Activated CD8-positive, alpha-beta memory T cell treated with anti-CD3 and anti-CD28 coated beads, Interleukin-2, amount 50 U/mL, for 4 hours (primary cell): ENCODE results near the gene PSENEN.
"Not testable (repeated sequence)": the region's sequence is repeated elsewhere in the genome, so short reads cannot be mapped to it uniquely, and the experiment has no call there.

Source experiments
- DNase-seq: peaks from one replicate; pipeline ENCODE4 v3.0.0-alpha.2; 2020

The PSENEN gene

DNA sequence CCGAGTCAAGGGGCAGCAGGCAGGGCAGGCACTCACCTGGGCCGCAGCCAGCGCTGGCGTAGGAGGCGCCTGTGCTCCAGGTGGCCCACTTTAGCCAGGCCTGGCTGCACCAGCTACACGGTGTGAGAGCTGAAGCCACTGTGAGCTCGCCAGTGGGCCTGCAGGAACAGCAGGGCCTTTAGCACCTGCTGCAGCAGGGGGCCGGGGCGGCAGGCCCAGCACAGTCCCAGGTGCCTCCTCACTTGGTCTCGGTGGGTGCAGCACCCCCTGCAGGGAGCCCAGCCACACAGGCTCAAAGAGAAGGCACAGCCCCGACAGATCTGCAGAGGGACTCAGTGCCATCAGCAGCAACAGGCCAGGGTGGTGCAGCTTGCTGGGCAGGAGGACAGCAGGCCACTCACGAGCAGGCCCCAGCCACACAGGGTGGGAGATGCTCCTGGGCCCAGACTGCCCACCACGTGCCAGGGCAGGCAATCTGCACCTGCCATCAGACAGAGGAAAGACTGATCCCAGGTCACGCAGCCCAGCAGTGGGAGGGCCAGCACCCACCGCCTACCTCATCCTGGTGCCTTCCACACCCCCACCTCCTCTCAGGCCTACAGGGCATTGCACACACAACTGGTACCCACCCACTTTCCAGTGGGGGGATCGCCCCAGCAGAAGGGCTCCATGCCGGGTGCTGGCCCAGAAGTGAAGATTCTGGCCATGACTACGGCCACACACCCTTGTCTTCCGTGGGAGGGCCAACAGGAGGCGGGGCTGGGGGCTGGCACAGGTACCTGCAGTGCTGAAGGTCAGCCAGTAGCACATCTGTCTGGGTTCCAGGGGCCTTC lies 45.7 kb downstream of the PSENEN start:
- no peak for DNase-seq

DNA sequence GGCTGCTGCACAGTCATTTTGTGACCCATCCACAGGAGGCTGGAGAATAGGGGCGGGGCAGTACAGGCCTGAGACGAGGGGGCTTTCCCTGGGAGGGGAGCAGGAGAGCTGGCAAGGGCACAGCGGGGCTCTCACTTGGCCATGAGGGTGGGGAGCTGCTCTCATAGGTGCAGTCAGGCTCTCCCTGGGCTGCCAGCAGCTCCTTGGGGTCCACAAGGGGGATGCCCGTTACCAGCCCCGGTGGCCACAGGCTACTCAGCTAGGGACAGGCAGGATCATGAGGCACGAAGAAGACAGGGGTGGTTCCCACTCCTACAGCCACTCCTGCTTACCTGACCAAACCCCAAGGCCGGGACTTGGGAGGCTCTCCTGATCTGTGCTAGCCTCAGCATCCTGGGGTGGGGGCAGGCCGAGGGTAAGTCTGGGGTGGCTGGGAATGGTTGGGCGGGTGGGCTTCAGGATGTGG lies 46.4 kb downstream of the PSENEN start:
- no peak for DNase-seq

DNA sequence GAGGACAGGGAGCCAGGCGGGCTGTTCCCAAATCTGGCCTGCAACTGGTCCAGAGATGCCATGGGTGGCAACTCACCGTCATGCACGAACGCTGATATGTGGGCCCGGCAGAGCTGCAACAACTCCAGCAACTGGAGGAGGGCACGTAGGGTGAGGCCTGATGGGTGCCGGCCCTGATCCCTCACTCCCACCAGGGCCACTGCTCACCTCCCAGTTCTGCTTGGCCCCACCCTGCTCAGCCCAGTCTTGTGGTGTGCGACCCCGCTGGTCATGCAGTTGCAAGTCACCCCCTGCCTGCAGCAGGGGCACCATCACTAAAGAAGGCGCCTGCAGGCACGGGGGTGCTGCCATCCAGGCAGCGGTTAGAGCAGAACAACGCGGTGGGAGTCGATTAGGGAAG lies 46.9 kb downstream of the PSENEN start:
- no peak for DNase-seq

GRCh38 chr19:35792888-35793287 lies 47.4 kb downstream of the PSENEN start:
- no peak for DNase-seq

GRCh38 chr19:35793381-35794165 lies 48.1 kb downstream of the PSENEN start:
- no peak for DNase-seq

DNA sequence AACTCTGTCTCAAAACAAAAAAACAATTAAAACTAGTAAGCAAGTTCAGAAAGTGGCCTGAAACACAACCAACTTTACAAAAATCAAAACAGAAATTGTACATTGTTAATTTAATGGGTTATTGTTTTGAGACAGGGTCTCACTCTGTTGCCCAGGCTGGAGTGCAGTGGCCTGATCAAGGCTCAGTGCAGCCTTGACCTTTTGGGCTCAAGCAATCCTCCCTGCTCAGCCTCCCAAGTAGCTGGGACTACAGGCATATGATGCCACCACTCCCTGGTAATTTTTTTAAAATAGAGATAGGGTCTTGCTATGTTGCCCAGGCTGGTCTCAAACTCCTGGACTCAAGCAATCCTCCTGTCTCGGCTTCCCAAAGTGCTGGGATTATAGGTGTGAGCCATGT lies 50.1 kb downstream of the PSENEN start:
- not testable (repeated sequence) for DNase-seq
